ENCODE measurements around the gene C19orf18. TPM values are rescaled to one million over a fixed set of nuclear protein-coding genes. Genes with fewer than 3 reads are reported as not detected.

The C19orf18 gene
- total RNA-seq, 1 experiment from 2014 or later, result not detected

- no peak for DNase-seq (ENCODE audit: low spot score)
These were observed 26.8 kb downstream of the C19orf18 start, which contains the start of gene ZNF256 for GRCh38 chr19:57947419-57948134. TSS of gene ZNF256 (minus strand) at chr19:57947706. CDS start at chr19:57947474, 232 bp downstream.

GRCh38 chr19:57947088-57947418 lies 27.3 kb downstream of the C19orf18 start:
- DNase-seq (ENCODE audit: low spot score), result no peak

DNA sequence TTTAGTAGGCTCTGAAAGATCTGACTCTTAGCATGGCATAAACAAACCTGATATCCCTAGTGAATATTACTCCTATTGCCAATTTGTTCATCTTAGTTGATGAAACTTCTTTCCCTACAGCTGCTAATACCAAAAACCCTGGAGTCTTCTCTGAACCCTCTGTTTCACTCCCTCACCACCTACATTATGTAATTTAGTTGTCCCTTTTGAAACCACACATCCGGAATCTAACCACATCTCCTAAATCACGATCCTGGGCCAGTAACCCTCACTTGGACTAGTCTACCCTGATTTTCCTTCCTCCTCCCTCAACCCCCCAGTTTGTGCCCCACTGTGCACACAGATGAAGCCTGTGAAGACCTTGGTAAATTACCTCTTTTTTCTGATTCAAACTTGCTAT lies 28.0 kb downstream of the C19orf18 start:
- no peak for DNase-seq (ENCODE audit: low spot score)

GRCh38 chr19:57941593-57941992 lies 32.7 kb downstream of the C19orf18 start:
- no peak for DNase-seq (ENCODE audit: low spot score)

- no peak for DNase-seq (ENCODE audit: low spot score)
These were observed 38.6 kb downstream of the C19orf18 start for GRCh38 chr19:57935731-57936130.

DNA sequence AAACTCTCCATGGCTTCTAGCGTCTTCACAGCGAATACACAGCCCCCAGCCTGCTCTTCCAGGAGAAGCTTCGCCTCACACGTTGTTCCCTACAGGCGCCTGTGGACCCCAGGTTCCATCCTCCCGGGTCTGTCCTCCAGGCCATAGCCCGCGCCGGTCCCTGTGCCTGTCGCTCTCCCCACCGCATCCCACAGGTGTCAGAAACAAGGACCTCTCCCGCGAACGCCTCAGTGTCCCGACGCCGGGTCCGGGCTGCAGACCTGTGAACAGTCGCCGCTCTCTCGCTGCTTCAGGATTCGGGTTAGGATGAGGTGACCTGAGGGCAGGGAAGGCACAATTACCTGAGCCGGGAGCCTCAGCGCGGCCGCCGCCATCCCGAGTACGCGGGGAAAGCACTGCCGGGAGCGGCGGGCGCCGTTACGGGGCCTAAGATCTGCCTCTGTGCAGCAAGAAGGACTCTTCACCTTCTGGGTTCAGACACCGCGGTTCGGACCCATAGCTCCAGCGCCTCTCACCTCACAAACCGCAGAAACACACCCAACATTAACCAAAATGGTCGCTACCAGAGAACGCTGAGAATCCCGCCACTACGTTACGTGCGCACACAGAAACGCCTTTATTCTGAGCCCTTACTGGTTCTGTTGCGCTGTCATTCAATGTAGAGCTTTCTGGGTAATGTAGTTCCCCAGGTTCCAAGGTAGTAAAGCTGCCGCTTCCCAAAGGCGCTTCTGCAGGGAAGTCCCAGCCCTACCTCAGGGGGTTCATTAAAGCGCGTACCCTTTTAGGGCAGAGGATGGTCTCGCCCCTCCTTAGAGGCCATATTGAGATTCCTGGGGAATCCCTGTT lies 39.3 kb downstream of the C19orf18 start, which contains the start of gene ZNF418:
Gene ZNF418 (minus strand): TSS at position 583 of the 846 bp plus-strand sequence. CDS start 1,580 bp downstream, outside the sequence.
- DNase-seq (ENCODE audit: low spot score), result no peak

DNA sequence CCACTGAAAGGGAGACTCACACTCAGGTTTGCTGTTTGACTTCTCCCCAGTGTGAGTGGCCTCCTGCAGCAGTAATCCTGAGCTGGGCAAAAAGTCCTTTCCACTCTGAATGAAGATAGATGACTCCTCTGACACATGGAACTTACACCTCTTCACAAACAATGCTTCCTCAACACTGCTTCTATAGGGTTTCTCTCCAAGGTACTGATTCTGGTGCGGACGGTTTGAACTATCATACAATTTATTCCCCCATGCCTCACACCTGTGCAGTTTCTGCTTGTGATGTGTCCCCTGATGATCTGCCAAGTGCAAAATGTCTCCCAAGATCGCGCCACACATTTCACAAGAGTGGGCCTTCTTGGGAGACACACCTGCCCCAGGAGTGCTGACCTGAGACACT lies 46.7 kb downstream of the C19orf18 start:
- no peak for DNase-seq (ENCODE audit: low spot score)

DNA sequence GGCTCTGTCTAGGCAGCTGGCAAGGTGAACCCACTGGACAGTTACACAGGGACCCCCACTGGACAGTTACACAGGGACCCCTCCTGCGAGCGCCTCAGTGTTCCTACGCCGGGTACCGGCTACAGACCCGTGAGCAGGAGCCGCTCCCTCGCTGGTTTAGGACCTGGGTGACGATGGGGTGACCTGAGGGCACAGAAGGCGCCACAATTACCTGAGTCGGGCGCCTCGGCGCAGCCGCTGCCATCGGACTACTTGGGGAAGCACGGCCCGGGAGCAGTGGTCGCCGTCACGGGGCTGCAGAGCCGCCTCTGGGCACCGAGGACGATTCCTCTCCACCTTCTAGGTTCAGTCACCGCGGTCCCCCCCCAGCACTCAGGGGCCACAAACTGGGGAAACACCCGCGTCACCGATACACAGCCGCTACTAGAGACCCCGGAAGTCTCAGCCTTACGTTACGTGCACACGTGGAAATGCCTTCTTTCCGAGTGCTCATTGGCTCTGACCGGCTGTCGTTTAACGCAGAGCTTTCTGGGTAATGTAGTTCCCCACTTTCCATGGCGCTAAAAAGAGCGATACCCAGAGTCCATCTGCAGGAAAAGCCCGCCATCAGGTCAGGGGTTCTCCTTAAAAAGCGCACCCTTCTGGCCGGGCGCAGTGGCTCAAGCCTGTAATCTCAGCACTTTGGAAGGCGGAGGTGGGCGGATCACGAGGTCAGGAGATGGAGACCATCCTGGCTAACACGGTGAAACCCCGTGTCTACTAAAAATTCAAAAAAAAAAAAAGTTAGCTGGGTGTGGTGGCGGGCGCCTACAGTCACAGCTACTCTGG lies 58.0 kb downstream of the C19orf18 start, which contains the start of gene ZNF417:
Gene ZNF417 (minus strand): TSS at position 425 of the 828 bp plus-strand sequence. CDS start 181 bp downstream, at position 244.
- peak; percentile 94 for DNase-seq (ENCODE audit: low spot score)

DNA sequence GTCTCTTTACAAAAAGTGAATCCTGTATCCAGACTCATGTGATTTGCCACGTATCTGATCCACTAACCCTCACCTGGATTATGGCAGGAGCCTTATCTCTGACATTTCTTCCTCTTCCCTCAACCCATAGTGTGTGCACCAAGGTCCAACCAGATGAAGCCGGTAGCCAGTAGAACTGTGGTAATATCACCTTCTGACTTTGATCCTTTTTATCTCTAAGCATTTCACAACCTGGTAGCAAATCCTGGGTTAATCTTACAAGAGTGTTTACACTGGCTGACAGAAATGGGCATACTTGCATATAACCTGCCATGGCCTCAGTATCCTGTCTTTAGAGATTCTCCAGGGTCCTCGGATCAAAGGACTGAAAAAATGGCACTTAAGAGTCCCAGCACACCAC lies 59.8 kb downstream of the C19orf18 start:
- no peak for DNase-seq (ENCODE audit: low spot score)

Other genes with a start within 250 kb of the C19orf18 start
- not detected in 2 replicates for gene ZNF671, start 246.9 kb downstream of the C19orf18 start, total RNA-seq (2014; rRNA removed; shearing (Covaris generic))
- 11.4 and 14.6 TPM in 2 replicates for gene ZNF776, start 227.7 kb downstream of the C19orf18 start, total RNA-seq (2014; rRNA removed; shearing (Covaris generic))
- 18.3 and 18.5 TPM in 2 replicates for gene ZNF586, start 204.9 kb downstream of the C19orf18 start, total RNA-seq (2014; rRNA removed; shearing (Covaris generic))
- 17.3 and 22.3 TPM in 2 replicates for gene ZNF552, start 159.6 kb downstream of the C19orf18 start, total RNA-seq (2014; rRNA removed; shearing (Covaris generic))
- gene ZNF587B, start 144.2 kb downstream of the C19orf18 start, total RNA-seq (2014; rRNA removed; shearing (Covaris generic)), result 32.1 and 40.0 TPM in 2 replicates
- 33.7 and 39.4 TPM in 2 replicates for gene ZNF587, start 124.7 kb downstream of the C19orf18 start, total RNA-seq (2014; rRNA removed; shearing (Covaris generic))
- 8.6 and 11.1 TPM in 2 replicates for gene ZNF814, start 85.5 kb downstream of the C19orf18 start, total RNA-seq (2014; rRNA removed; shearing (Covaris generic))
- 9.4 and 9.8 TPM in 2 replicates for gene ZNF417, start 57.9 kb downstream of the C19orf18 start, total RNA-seq (2014; rRNA removed; shearing (Covaris generic))
- not detected in 2 replicates for gene ZNF418, start 39.1 kb downstream of the C19orf18 start, total RNA-seq (2014; rRNA removed; shearing (Covaris generic))
- not detected in 2 replicates for gene ZNF256, start 26.8 kb downstream of the C19orf18 start, total RNA-seq (2014; rRNA removed; shearing (Covaris generic))
- not detected in 2 replicates for gene ZNF606, start 28.3 kb upstream of the C19orf18 start, total RNA-seq (2014; rRNA removed; shearing (Covaris generic))
- gene ZSCAN1, start 59.5 kb upstream of the C19orf18 start, total RNA-seq (2014; rRNA removed; shearing (Covaris generic)), result not detected in 2 replicates
- gene ZNF135, start 84.7 kb upstream of the C19orf18 start, total RNA-seq (2014; rRNA removed; shearing (Covaris generic)), result not detected in 2 replicates
- not detected in 2 replicates for gene ZSCAN18, start 123.7 kb upstream of the C19orf18 start, total RNA-seq (2014; rRNA removed; shearing (Covaris generic))
- 2.5 and 4.2 TPM in 2 replicates for gene ZNF329, start 176.3 kb upstream of the C19orf18 start, total RNA-seq (2014; rRNA removed; shearing (Covaris generic))
- 11.1 and 19.7 TPM in 2 replicates for gene ZNF274, start 208.5 kb upstream of the C19orf18 start, total RNA-seq (2014; rRNA removed; shearing (Covaris generic))

Measured in HT-29 (cell line).